Measurements from ENCODE around the gene CHD6.

- TF ChIP-seq EZH2 (IDR thresholded peaks at IDR 0.05; ENCODE audit: insufficient read depth, poor library complexity, severe bottlenecking): no peak
- TF ChIP-seq EZH2phosphoT487 (IDR thresholded peaks at IDR 0.05; ENCODE audit: insufficient read depth, low read depth): no peak
These were observed 171.7 kb downstream of the CHD6 start for GRCh38 chr20:41446456-41446855.
